Endothelial cell of umbilical vein (primary cell): ENCODE results near the gene TENM4. TPM values are rescaled to one million over a fixed set of nuclear protein-coding genes. Genes with fewer than 3 reads are reported as not detected.

Experiments
- BruUV-seq: library from RNA; stranded (reverse); fragments of 400-500 nt; replicated peaks from 2 replicates; lab custom pipeline; 2021; lab: Mats Ljungman, UMichigan
- CTCF ChIA-PET: fragments of 300-600, 350-600 bp; sonication (Branson Sonifier 250); formaldehyde crosslinking; loops from one replicate; lab custom pipeline; 2021; ENCODE audit warnings: antibody characterized with exemption, inconsistent platforms; lab: Charles Lee
- POLR2A ChIA-PET: fragments of 300-600, 350-600 bp; sonication (Branson Sonifier 250); formaldehyde crosslinking; loops from one replicate; lab custom pipeline; 2021; ENCODE audit warnings: antibody characterized with exemption, inconsistent platforms; lab: Charles Lee
- DNase-seq: peaks from one replicate; pipeline ENCODE4 v3.0.0-alpha.2; 2011; ENCODE audit warnings: low read depth, low spot score
- FAIRE-seq: peaks from 2 replicates; lab custom pipeline; 2011; peaks lifted over from hg19 to GRCh38; lab: Jason Lieb, UNC
- H2AFZ ChIP-seq: 2 replicates; pipeline ENCODE4 v1.6.0; 2012; ENCODE audit warnings: low read depth, low read length, control low read depth, inconsistent platforms
- H3K27ac ChIP-seq: 2 replicates; pipeline ENCODE4 v1.5.1; 2011; ENCODE audit warnings: low read depth, mild to moderate bottlenecking, control low read depth, low read length, moderate library complexity; ENCODE audit not compliant: insufficient read depth
- H3K27me3 ChIP-seq, 2 experiments: 2 replicates each; pipeline versions ENCODE4 v1.6.0 to v1.6.1; 2011; ENCODE audit warnings: low read length in 2 of 2, mixed read lengths in 1 of 2; ENCODE audit not compliant: control insufficient read depth in 2 of 2, insufficient read depth in 2 of 2
- H3K36me3 ChIP-seq, 2 experiments: 2 replicates in 1 of 2; 3 replicates in 1 of 2; pipeline ENCODE4 v1.5.1; 2011; ENCODE audit warnings: low read length in 2 of 2, mild to moderate bottlenecking in 1 of 2, moderate library complexity in 1 of 2; ENCODE audit not compliant: control insufficient read depth in 2 of 2, insufficient read depth in 2 of 2; ENCODE audit errors: extremely low read depth in 1 of 2
- H3K4me1 ChIP-seq: 3 replicates; pipeline ENCODE4 v1.5.1; 2011; ENCODE audit warnings: mild to moderate bottlenecking, low read length; ENCODE audit not compliant: control insufficient read depth, insufficient read depth; ENCODE audit errors: extremely low read depth
- H3K4me2 ChIP-seq: 2 replicates; pipeline ENCODE4 v1.6.1; 2011; ENCODE audit warnings: low read length, control low read depth, mixed read lengths; ENCODE audit not compliant: insufficient read depth
- H3K4me3 ChIP-seq, 3 experiments: fragments of 200-600 bp in 1 of 3; sonication (generic), shearing (Covaris generic) in 1 of 3; replicated peaks in 1 of 3; 2 replicates each; pipeline ENCODE4 v1.5.1; 2011 to 2016; ENCODE audit warnings: control low read depth in 3 of 3, low read length in 3 of 3, mild to moderate bottlenecking in 2 of 3, inconsistent platforms in 1 of 3, low read depth in 1 of 3, moderate library complexity in 1 of 3; ENCODE audit not compliant: insufficient read depth in 1 of 3
- H3K79me2 ChIP-seq: 2 replicates; pipeline ENCODE4 v1.6.0; 2012; ENCODE audit warnings: low read length, inconsistent platforms; ENCODE audit not compliant: control insufficient read depth, insufficient read depth
- H3K9ac ChIP-seq: replicated peaks from 2 replicates; pipeline ENCODE3; 2011; ENCODE audit warnings: low read length, control low read depth; ENCODE audit not compliant: insufficient read depth; ENCODE audit errors: extremely low read depth
- H3K9me1 ChIP-seq: replicated peaks from 3 replicates; pipeline ENCODE4 v1.6.0; 2011; ENCODE audit warnings: mild to moderate bottlenecking, low read length; ENCODE audit not compliant: control insufficient read depth, insufficient read depth; ENCODE audit errors: extremely low read depth
- H3K9me3 ChIP-seq: replicated peaks from 2 replicates; pipeline ENCODE4 v1.5.1; 2012; ENCODE audit warnings: low read length, inconsistent platforms; ENCODE audit not compliant: control insufficient read depth, insufficient read depth
- H4K20me1 ChIP-seq: replicated peaks from 2 replicates; pipeline ENCODE3; 2011; ENCODE audit warnings: mild to moderate bottlenecking, low read length; ENCODE audit not compliant: control insufficient read depth, insufficient read depth; ENCODE audit errors: extremely low read depth
- CTCF ChIP-seq, 2 donors: IDR thresholded peaks; 1 replicate in 1 of 2; 2 replicates in 1 of 2; pipeline ENCODE4 v1.5.1; 2011; ENCODE audit warnings: low read length in 2 of 2, mild to moderate bottlenecking in 2 of 2, moderate library complexity in 2 of 2, control low read depth in 1 of 2, inconsistent platforms in 1 of 2, low read depth in 1 of 2; ENCODE audit not compliant: insufficient read depth in 1 of 2; ENCODE audit errors: extremely low read depth in 1 of 2
- EZH2 ChIP-seq: IDR thresholded peaks from 2 replicates; pipeline ENCODE4 v1.6.1; 2012; ENCODE audit warnings: borderline replicate concordance, low read depth, mild to moderate bottlenecking, moderate library complexity, low read length, inconsistent platforms; ENCODE audit not compliant: severe bottlenecking
- FOS ChIP-seq: IDR thresholded peaks from 2 replicates; pipeline ENCODE4 v1.6.1; 2011; ENCODE audit warnings: mild to moderate bottlenecking, low read length, moderate library complexity, borderline replicate concordance; ENCODE audit not compliant: insufficient read depth
- GATA2 ChIP-seq: IDR thresholded peaks from 2 replicates; pipeline ENCODE4 v1.7.0; 2011; ENCODE audit warnings: low read depth, mild to moderate bottlenecking, moderate library complexity, mixed read lengths, low read length; ENCODE audit not compliant: insufficient read length, insufficient read depth
- JUN ChIP-seq: IDR thresholded peaks from 2 replicates; pipeline ENCODE4 v1.6.1; 2011; ENCODE audit warnings: borderline replicate concordance, low read depth; ENCODE audit not compliant: insufficient read length, insufficient read depth
- MAX ChIP-seq: IDR thresholded peaks from 2 replicates; pipeline ENCODE4 v1.6.1; 2011; ENCODE audit not compliant: insufficient read depth, insufficient read length
- MYC ChIP-seq: IDR thresholded peaks from one replicate; pipeline ENCODE4 v1.6.1; 2011; ENCODE audit warnings: mild to moderate bottlenecking, low read depth, low read length
- POLR2A ChIP-seq: IDR thresholded peaks from 2 replicates; pipeline ENCODE4 v1.6.1; 2012; ENCODE audit warnings: low read depth, mild to moderate bottlenecking, control low read depth, low read length
- POLR2AphosphoS5 ChIP-seq: IDR thresholded peaks from 2 replicates; pipeline ENCODE4 v1.6.1; 2012; ENCODE audit warnings: low read depth, mild to moderate bottlenecking, control low read depth, low read length, moderate library complexity; ENCODE audit not compliant: insufficient read depth
- dilution Hi-C: fragments of 300-500 bp; cut with MboI; formaldehyde crosslinking; loops from one replicate; pipeline ENCODE4 v1.15.0; 2019; ENCODE audit warnings: low sequenced_read_pairs; ENCODE audit not compliant: extremely low pct_ligation_motif_present
- intact Hi-C: fragments of 100-400 bp; cut with micrococcal nuclease; formaldehyde crosslinking; loops from one replicate; pipeline ENCODE4 v1.10.0; 2022
- polyA plus RNA-seq, 4 experiments: library from polyadenylated mRNA; depleted of rRNA in 3 of 4; stranded (reverse) in 3 of 4; unstranded in 1 of 4; fragments of >200 nt; gene quantifications; 2 replicates each; pipeline versions ENCODE4 v1.2.1 to v1.2.3, GENCODE V29; 2011 to 2012; ENCODE audit warnings: missing spikeins in 1 of 4
- total RNA-seq: library from RNA; stranded (reverse); gene quantifications from 2 replicates; pipeline ENCODE4 v1.2.3, GENCODE V29; 2021

Gene TENM4
- total and polyA plus RNA-seq, 2 donors (not counting 3 experiments of a cell fraction or from before 2014, with no cell fraction given): 0.06 to 0.27 TPM

GRCh38 chr11:79262221-79262620 lies 178.6 kb downstream of the TENM4 start:
- no peak overlapping the region for H2AFZ ChIP-seq
- no peaks in the 10 kb centered on the region for H3K36me3 ChIP-seq
- H3K27me3 ChIP-seq: no peaks in the 10 kb centered on the region
- CTCF ChIA-PET: no interaction called here
- intact Hi-C loops: no loop called here
- FAIRE-seq: no peak
- no peak for DNase-seq
- H3K4me2 ChIP-seq: no peak overlapping the region
- H3K79me2 ChIP-seq: no peaks in the 10 kb centered on the region
- H3K27ac ChIP-seq: no peak overlapping the region
- dilution Hi-C loops: no loop called here
- H3K9me3 ChIP-seq: no peaks in the 10 kb centered on the region
- BruUV-seq: no TSS peak
- TF ChIP-seq POLR2AphosphoS5: no peak
- TF ChIP-seq FOS: no peak
- no peak for TF ChIP-seq MYC
- TF ChIP-seq CTCF (IDR thresholded peaks at IDR 0.05; ENCODE audit: extremely low read depth in 1 of 2, insufficient read depth in 1 of 2, low read depth in 1 of 2, low read length in 2 of 2): no peak
- no peak for TF ChIP-seq GATA2
- no peak for TF ChIP-seq EZH2
- TF ChIP-seq POLR2A: no peak
- TF ChIP-seq JUN: no peak
- no peak for TF ChIP-seq MAX
- no peaks in the 10 kb centered on the region for H4K20me1 ChIP-seq
- H3K4me1 ChIP-seq: no peaks in the 10 kb centered on the region
- no peak overlapping the region for H3K9ac ChIP-seq
- H3K9me1 ChIP-seq: no peaks in the 10 kb centered on the region
- POLR2A ChIA-PET: no interaction called here
- H3K4me3 ChIP-seq: no peak overlapping the region
